Vagina (tissue), 2 donors: ENCODE measurements around the gene HPCAL1.

Experiments
- CTCF ChIP-seq, 3 experiments: fragments of 450-650 bp in 2 of 3; fragments of 200-600 bp in 1 of 3; sonication (generic) in 1 of 3; IDR thresholded peaks; one replicate each; pipeline ENCODE4 v1.5.1; 2017 to 2019; ENCODE audit warnings: antibody characterized with exemption in 3 of 3, mild to moderate bottlenecking in 2 of 3, moderate library complexity in 2 of 3
- POLR2A ChIP-seq, 2 donors: fragments of 450-650 bp; IDR thresholded peaks; one replicate each; pipeline ENCODE4 v1.6.1; 2017; ENCODE audit warnings: antibody characterized with exemption in 2 of 2, mild to moderate bottlenecking in 2 of 2, moderate library complexity in 2 of 2
- POLR2AphosphoS5 ChIP-seq, 2 donors: sonication (generic); formaldehyde crosslinking; IDR thresholded peaks; one replicate each; pipeline ENCODE4 v1.9.0; 2017; ENCODE audit warnings: antibody characterized with exemption in 2 of 2, mild to moderate bottlenecking in 2 of 2, low read depth in 1 of 2; ENCODE audit not compliant: insufficient read depth in 1 of 2

GRCh38 chr2:10255189-10256030, 47.3 kb upstream of the HPCAL1 start:
- TF ChIP-seq CTCF (IDR thresholded peaks at IDR 0.05), result no peak
- TF ChIP-seq POLR2A (IDR thresholded peaks at IDR 0.05), result no peak
- no peak for TF ChIP-seq POLR2AphosphoS5 (IDR thresholded peaks at IDR 0.05; ENCODE audit: insufficient read depth in 1 of 2, low read depth in 1 of 2)
